M059J (cell line): ENCODE results near the gene ASTN2. TPM values are rescaled to one million over a fixed set of nuclear protein-coding genes. Genes with fewer than 3 reads are reported as not detected.

Experiments used
- DNase-seq: peaks from one replicate; pipeline ENCODE4 v3.0.0-alpha.2; 2012; ENCODE audit warnings: low read depth
- total RNA-seq: library from RNA; depleted of rRNA; stranded (reverse); fragments of >200 nt; shearing (Covaris generic); gene quantifications from 2 replicates; pipeline ENCODE4 v1.2.3, GENCODE V29; 2014

Gene ASTN2
- total RNA-seq, 1 experiment from 2014 or later = 4.2 TPM

GRCh38 chr9:117014061-117014460 is 400.8 kb downstream of the ASTN2 start:
- DNase-seq = no peak

GRCh38 chr9:117013440-117013995 is 401.3 kb downstream of the ASTN2 start:
- DNase-seq = no peak

- DNase-seq = no peak
Observed at GRCh38 chr9:117010061-117010460, 404.8 kb downstream of the ASTN2 start.

GRCh38 chr9:117008876-117009275 is 406.0 kb downstream of the ASTN2 start:
- no peak for DNase-seq

GRCh38 chr9:117008461-117008860 is 406.4 kb downstream of the ASTN2 start:
- DNase-seq = no peak

GRCh38 chr9:117002686-117003085 is 412.2 kb downstream of the ASTN2 start:
- DNase-seq = no peak

GRCh38 chr9:117000834-117001233 is 414.0 kb downstream of the ASTN2 start:
- DNase-seq = no peak

GRCh38 chr9:117000196-117000723 is 414.6 kb downstream of the ASTN2 start:
- DNase-seq = no peak

GRCh38 chr9:116998305-116998704 is 416.6 kb downstream of the ASTN2 start:
- DNase-seq = peak; percentile 53

- DNase-seq = peak; percentile 22
Observed at GRCh38 chr9:116992865-116993264, 422.0 kb downstream of the ASTN2 start.

GRCh38 chr9:116991051-116991450 is 423.8 kb downstream of the ASTN2 start:
- no peak for DNase-seq

GRCh38 chr9:116990592-116990991 is 424.3 kb downstream of the ASTN2 start:
- peak; percentile 49 for DNase-seq

- DNase-seq = no peak
Observed at GRCh38 chr9:116987721-116988485, 427.0 kb downstream of the ASTN2 start.

- DNase-seq = no peak
Observed at GRCh38 chr9:116986015-116986414, 428.8 kb downstream of the ASTN2 start.

GRCh38 chr9:116985596-116985995 is 429.3 kb downstream of the ASTN2 start:
- no peak for DNase-seq

GRCh38 chr9:116984111-116984510 is 430.7 kb downstream of the ASTN2 start:
- DNase-seq = no peak

GRCh38 chr9:116980582-116981120 is 434.2 kb downstream of the ASTN2 start:
- no peak for DNase-seq

- DNase-seq = peak; percentile 87
Observed at GRCh38 chr9:116979456-116979855, 435.4 kb downstream of the ASTN2 start.

- peak; percentile 66 for DNase-seq
Observed at GRCh38 chr9:116978155-116978554, 436.7 kb downstream of the ASTN2 start.

- DNase-seq = no peak
Observed at GRCh38 chr9:116975126-116975525, 439.7 kb downstream of the ASTN2 start.

- no peak for DNase-seq
Observed at GRCh38 chr9:116966199-116966598, 448.7 kb downstream of the ASTN2 start.

- no peak for DNase-seq
Observed at GRCh38 chr9:116964258-116964657, 450.6 kb downstream of the ASTN2 start.

- peak; percentile 87 for DNase-seq
Observed at GRCh38 chr9:116959809-116960208, 455.0 kb downstream of the ASTN2 start.
